ENCODE data around the gene FBXW12.

FBXW12 gene

GRCh38 chr3:48436477-48436787 is 64.4 kb downstream of the FBXW12 start:
- no peak for DNase-seq (ENCODE audit: low read depth)

GRCh38 chr3:48436855-48437254 is 64.8 kb downstream of the FBXW12 start:
- no peak for DNase-seq (ENCODE audit: low read depth)

GRCh38 chr3:48437812-48438211 is 65.8 kb downstream of the FBXW12 start:
- no peak for DNase-seq (ENCODE audit: low read depth)

GRCh38 chr3:48439820-48440589 is 68.0 kb downstream of the FBXW12 start, which contains the start of the genes CCDC51 and TMA7:
TSS of gene CCDC51 (minus strand) at chr3:48440119. CDS start at chr3:48435128, 4,991 bp downstream.
TSS of gene TMA7 (plus strand) at chr3:48440257. CDS start at chr3:48440297, 40 bp downstream.
- DNase-seq (ENCODE audit: low read depth) = peak; percentile 93

- DNase-seq (ENCODE audit: low read depth) = no peak
Observed at GRCh38 chr3:48440590-48440958, 68.6 kb downstream of the FBXW12 start.

- DNase-seq (ENCODE audit: low read depth) = no peak
Observed at GRCh38 chr3:48441940-48442339, 69.9 kb downstream of the FBXW12 start.
